Activated CD4-positive, alpha-beta T cell treated with anti-CD3 and anti-CD28 coated beads, Interleukin-2, amount 50 U/mL, for 48 hours (primary cell): ENCODE measurements around the gene SLAIN2.

Experiments used
- DNase-seq, 2 experiments: peaks; one replicate each; pipeline ENCODE4 v3.0.0-alpha.2; 2020

Gene SLAIN2

GRCh38 chr4:48334900-48335384 is 6.4 kb upstream of the SLAIN2 start:
- DNase-seq = no peak

- DNase-seq = no peak
These were observed 5.0 kb upstream of the SLAIN2 start for GRCh38 chr4:48336146-48336870.

GRCh38 chr4:48337731-48338130 is 3.6 kb upstream of the SLAIN2 start:
- no peak for DNase-seq

GRCh38 chr4:48339642-48340041 is 1.7 kb upstream of the SLAIN2 start:
- DNase-seq = no peak

GRCh38 chr4:48340276-48340964 is 909 bp upstream of the SLAIN2 start:
- no peak for DNase-seq

- DNase-seq = peak; percentile 45 to 52
These were observed 662 bp downstream of the SLAIN2 start for GRCh38 chr4:48341776-48342605.

- no peak for DNase-seq
These were observed 1.2 kb downstream of the SLAIN2 start for GRCh38 chr4:48342606-48342880.

- no peak for DNase-seq
These were observed 1.7 kb downstream of the SLAIN2 start for GRCh38 chr4:48343035-48343434.

- no peak for DNase-seq
These were observed 2.2 kb downstream of the SLAIN2 start for GRCh38 chr4:48343551-48343950.

- DNase-seq = no peak
These were observed 4.2 kb downstream of the SLAIN2 start for GRCh38 chr4:48345542-48345941.

- no peak for DNase-seq
These were observed 5.3 kb downstream of the SLAIN2 start for GRCh38 chr4:48346594-48346993.

- DNase-seq = no peak
These were observed 6.1 kb downstream of the SLAIN2 start for GRCh38 chr4:48347282-48347921.

GRCh38 chr4:48350871-48351270 is 9.5 kb downstream of the SLAIN2 start:
- no peak for DNase-seq

- no peak for DNase-seq
These were observed 11.5 kb downstream of the SLAIN2 start for GRCh38 chr4:48352793-48353192.

- no peak for DNase-seq
These were observed 15.0 kb downstream of the SLAIN2 start for GRCh38 chr4:48356355-48356754.

- no peak for DNase-seq
These were observed 19.1 kb downstream of the SLAIN2 start for GRCh38 chr4:48360285-48361011.

- no peak for DNase-seq
These were observed 19.7 kb downstream of the SLAIN2 start for GRCh38 chr4:48361012-48361400.

- no peak for DNase-seq
These were observed 25.3 kb downstream of the SLAIN2 start for GRCh38 chr4:48366611-48367010.

- no peak for DNase-seq
These were observed 25.7 kb downstream of the SLAIN2 start for GRCh38 chr4:48367016-48367415.

- DNase-seq = no peak
These were observed 27.1 kb downstream of the SLAIN2 start for GRCh38 chr4:48368389-48368788.

- DNase-seq = no peak
These were observed 27.9 kb downstream of the SLAIN2 start for GRCh38 chr4:48369248-48369647.

- no peak for DNase-seq
These were observed 28.4 kb downstream of the SLAIN2 start for GRCh38 chr4:48369771-48370170.
